Gastroesophageal sphincter (tissue), 4 donors: Measurements from ENCODE around the gene DNAJA3. TPM values are rescaled to one million over a fixed set of nuclear protein-coding genes. Genes with fewer than 3 reads are reported as not detected.

ENCODE experiments used
- ATAC-seq: fragments of 150-250 bp; one replicate; pipeline ENCODE4 v1.9.1; 2016; ENCODE audit warnings: mild to moderate bottlenecking, moderate library complexity
- H3K27ac ChIP-seq, 4 donors: fragments of 200-600 bp; sonication (generic) in 3 of 4; 1 replicate in 3 of 4; 2 replicates in 1 of 4; pipeline ENCODE4 v1.5.1; 2016 to 2019
- H3K27me3 ChIP-seq: fragments of 200-600 bp; sonication (generic); one replicate; pipeline ENCODE4 v1.5.1; 2019
- H3K36me3 ChIP-seq, 2 donors: fragments of 200-600 bp; sonication (generic); one replicate each; pipeline ENCODE4 v1.5.1; 2019; ENCODE audit warnings: control low read depth in 1 of 2
- H3K4me1 ChIP-seq, 3 donors: fragments of 200-600 bp; sonication (generic); 1 replicate in 2 of 3; 2 replicates in 1 of 3; pipeline ENCODE4 v1.5.1; 2016 to 2019; ENCODE audit warnings: control low read depth in 2 of 3
- H3K4me3 ChIP-seq, 2 donors: fragments of 200-600 bp; sonication (generic); one replicate each; pipeline ENCODE4 v1.5.1; 2019; ENCODE audit warnings: mild to moderate bottlenecking in 1 of 2, moderate library complexity in 1 of 2
- H3K9me3 ChIP-seq, 3 donors: fragments of 200-600 bp; sonication (generic); one replicate each; pipeline ENCODE4 v1.5.1; 2017 to 2019; ENCODE audit warnings: control low read depth in 2 of 3
- CTCF ChIP-seq, 4 experiments: fragments of 200-600 bp in 2 of 4; fragments of 450-650 bp in 2 of 4; sonication (generic) in 1 of 4; IDR thresholded peaks; one replicate each; pipeline ENCODE4 v1.5.1; 2017 to 2019; ENCODE audit warnings: antibody characterized with exemption in 4 of 4, mild to moderate bottlenecking in 2 of 4, moderate library complexity in 2 of 4
- EP300 ChIP-seq: sonication (generic); formaldehyde crosslinking; IDR thresholded peaks from one replicate; pipeline ENCODE4 v1.6.1; 2017; ENCODE audit warnings: antibody characterized with exemption, mild to moderate bottlenecking
- POLR2A ChIP-seq, 2 donors: fragments of 450-650 bp; IDR thresholded peaks; one replicate each; pipeline ENCODE4 v1.6.1; 2017; ENCODE audit warnings: antibody characterized with exemption in 2 of 2, mild to moderate bottlenecking in 2 of 2, moderate library complexity in 1 of 2
- POLR2AphosphoS5 ChIP-seq: sonication (generic); formaldehyde crosslinking; IDR thresholded peaks from one replicate; pipeline ENCODE4 v1.6.1; 2017; ENCODE audit warnings: antibody characterized with exemption
- WGBS, 2 donors: methylation state at CpG; one replicate each; pipeline ENCODE4 v1.1.5; 2018; ENCODE audit warnings: low coverage in 1 of 2; 5-methylcytosine and 5-hydroxymethylcytosine counted together
- total RNA-seq, 4 donors: library from RNA; depleted of rRNA; stranded (reverse); fragments of >200 nt; gene quantifications; one replicate each; pipeline ENCODE4 v1.1.0, GENCODE V29; 2016

DNAJA3 gene
- total RNA-seq, 4 donors from 2014 or later, result 39.6 to 55.6 (median 43.9) TPM

- no peak overlapping the region for H3K27ac ChIP-seq
Measured at GRCh38 chr16:4408323-4408690, 17.4 kb upstream of the DNAJA3 start.

DNA sequence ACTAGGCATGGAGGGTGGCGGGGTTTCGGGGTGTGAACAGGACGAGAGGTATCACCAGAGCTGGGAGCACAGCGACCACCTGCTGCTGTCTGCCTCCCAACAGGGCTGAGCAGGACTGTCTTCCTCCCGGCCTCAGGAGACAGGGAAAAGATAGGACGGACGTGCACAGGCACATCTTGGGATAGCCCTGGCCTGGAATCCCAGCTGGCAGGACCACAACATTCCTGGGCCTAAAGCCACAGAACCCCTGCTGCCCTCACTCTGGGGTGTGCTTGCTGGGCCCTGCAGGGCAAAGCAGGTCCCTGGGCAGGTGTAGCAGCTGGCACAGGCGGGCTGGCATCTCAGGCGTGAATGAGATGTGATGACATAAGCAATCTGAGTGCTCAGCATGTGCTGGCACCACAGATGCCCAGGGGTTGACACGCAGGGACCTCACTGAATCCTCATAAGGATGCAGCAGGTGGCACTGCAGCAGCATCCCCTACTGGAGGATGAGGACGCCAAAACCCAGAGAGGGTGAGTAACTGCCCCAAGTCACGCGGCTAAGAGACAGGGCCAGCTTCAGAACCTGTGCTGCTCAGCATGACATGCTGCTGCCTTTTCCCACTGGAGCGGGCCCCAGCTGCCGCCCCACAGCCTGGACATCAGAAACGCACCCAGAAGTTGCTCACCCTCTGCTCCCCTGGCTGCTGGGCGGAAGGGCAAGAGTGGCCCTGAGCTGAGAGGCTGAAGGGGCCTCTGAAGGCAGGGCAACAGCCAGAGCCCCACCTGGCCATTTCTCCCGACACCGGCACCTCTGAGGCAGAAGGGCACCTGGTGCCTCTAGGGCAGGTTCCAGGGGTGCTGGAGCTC, 16.4 kb upstream of the DNAJA3 start:
- no peak overlapping the region for H3K4me3 ChIP-seq
- TF ChIP-seq POLR2AphosphoS5, result no peak
- no peak for TF ChIP-seq EP300
- TF ChIP-seq POLR2A (IDR thresholded peaks at IDR 0.05), result no peak
- no peak for TF ChIP-seq CTCF (IDR thresholded peaks at IDR 0.05)
- H3K27me3 ChIP-seq, result no peaks in the 10 kb centered on the region
- peaks cover 0 to 55% (median 7%) of the 10 kb centered on the region in 3 donors for H3K4me1 ChIP-seq
- H3K27ac ChIP-seq, result no peak overlapping the region
- no peaks in the 10 kb centered on the region for H3K9me3 ChIP-seq
- peaks cover 0 to 69% of the 10 kb centered on the region in 2 donors for H3K36me3 ChIP-seq
- WGBS, 2 donors, result 93 to 100% methylated on average over 1 to 5 of the region's 19 CpGs
- ATAC-seq, result no peak

More at GRCh38 chr16:4408323-4408690, 17.4 kb upstream of the DNAJA3 start:
- no peaks in the 10 kb centered on the region for H3K9me3 ChIP-seq
- TF ChIP-seq POLR2AphosphoS5 (no peak), CTCF (IDR thresholded peaks at IDR 0.05) (no peak), POLR2A (IDR thresholded peaks at IDR 0.05) (no peak), EP300 (no peak)
- no peak overlapping the region for H3K4me3 ChIP-seq
- H3K4me1 ChIP-seq, result peaks cover 0 to 52% (median 7%) of the 10 kb centered on the region in 3 donors
- WGBS, 2 donors, result 67% methylated on average over 1 of the region's 10 CpGs; no CpG with 5 or more reads in 1 of the 2 donors
- H3K27me3 ChIP-seq, result no peaks in the 10 kb centered on the region
- ATAC-seq, result no peak
- peaks cover 0 to 79% of the 10 kb centered on the region in 2 donors for H3K36me3 ChIP-seq

DNA sequence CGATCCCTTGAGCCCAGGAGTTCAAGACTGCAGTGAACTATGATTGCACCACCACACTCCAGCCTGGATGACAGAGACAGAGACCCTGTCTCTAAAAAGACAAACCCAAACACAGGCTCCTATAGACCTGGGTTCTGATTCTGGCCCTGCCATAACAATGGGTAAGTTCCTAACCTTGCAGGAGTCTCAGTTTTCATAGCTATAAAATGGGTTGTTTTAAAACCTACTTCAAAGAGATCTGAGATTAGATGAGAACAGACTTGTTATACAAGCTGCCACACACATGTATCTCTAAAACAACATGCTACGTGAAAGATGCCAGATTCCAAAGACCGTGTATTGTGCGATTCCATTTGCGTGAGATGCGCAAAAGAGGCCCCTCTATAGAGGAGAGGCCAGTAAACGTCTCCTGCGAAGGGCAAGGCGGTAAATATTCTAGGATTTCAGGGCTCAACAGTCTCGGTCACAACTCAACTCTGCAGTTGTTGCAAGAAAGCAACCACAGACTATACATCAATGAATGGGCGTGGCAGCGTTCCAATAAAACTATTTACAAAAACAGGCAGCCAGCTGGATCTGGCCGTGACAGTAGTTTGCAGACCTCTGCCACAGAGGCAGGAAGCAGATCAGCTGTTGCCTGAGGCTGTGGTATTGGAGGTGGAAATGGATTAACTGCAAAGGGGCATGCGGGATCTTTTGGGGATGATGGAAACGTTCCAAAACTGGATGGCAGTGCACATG, 15.2 kb upstream of the DNAJA3 start:
- ATAC-seq, result no peak
- no peaks in the 10 kb centered on the region for H3K27me3 ChIP-seq
- no peaks in the 10 kb centered on the region for H3K9me3 ChIP-seq
- WGBS, 2 donors, result 50 to 63% methylated on average over 12 to 15 of the region's 15 CpGs
- no peak for TF ChIP-seq CTCF (IDR thresholded peaks at IDR 0.05)
- peak; percentile 38 for TF ChIP-seq POLR2AphosphoS5
- no peak overlapping the region for H3K4me3 ChIP-seq
- H3K36me3 ChIP-seq, result peaks cover 0 to 57% of the 10 kb centered on the region in 2 donors
- H3K4me1 ChIP-seq, result peaks cover 0 to 67% (median 10%) of the 10 kb centered on the region in 3 donors
- H3K27ac ChIP-seq, result peak overlapping the region in 1 of 4 donors; percentile 47

- H3K27ac ChIP-seq, result peak overlapping the region in 2 of 4 donors; percentile 42 to 47
- no peak for ATAC-seq
- peaks cover 0 to 70% (median 10%) of the 10 kb centered on the region in 3 donors for H3K4me1 ChIP-seq
- H3K9me3 ChIP-seq, result no peaks in the 10 kb centered on the region
- WGBS, 2 donors, result 67 to 82% methylated on average over 1 to 2 of the region's 16 CpGs
- no peak overlapping the region for H3K4me3 ChIP-seq
- H3K36me3 ChIP-seq, result peaks cover 0 to 46% of the 10 kb centered on the region in 2 donors
- peak; percentile 39 for TF ChIP-seq POLR2AphosphoS5
- no peak for TF ChIP-seq CTCF (IDR thresholded peaks at IDR 0.05)
- no peaks in the 10 kb centered on the region for H3K27me3 ChIP-seq
Measured at GRCh38 chr16:4411684-4412083, 14.0 kb upstream of the DNAJA3 start.
